HG03066 (cell line): Measurements from ENCODE around the gene WASF3.
"Not testable (repeated sequence)": the region's sequence is repeated elsewhere in the genome, so short reads cannot be mapped to it uniquely, and the experiment has no call there.

Experiments used
- ATAC-seq: cut with Tn5 transposase; IDR thresholded peaks from one replicate; pipeline ENCODE4 v1.9.1; 2021; ENCODE audit warnings: low read depth; ENCODE audit not compliant: unreplicated experiment

Gene WASF3

DNA sequence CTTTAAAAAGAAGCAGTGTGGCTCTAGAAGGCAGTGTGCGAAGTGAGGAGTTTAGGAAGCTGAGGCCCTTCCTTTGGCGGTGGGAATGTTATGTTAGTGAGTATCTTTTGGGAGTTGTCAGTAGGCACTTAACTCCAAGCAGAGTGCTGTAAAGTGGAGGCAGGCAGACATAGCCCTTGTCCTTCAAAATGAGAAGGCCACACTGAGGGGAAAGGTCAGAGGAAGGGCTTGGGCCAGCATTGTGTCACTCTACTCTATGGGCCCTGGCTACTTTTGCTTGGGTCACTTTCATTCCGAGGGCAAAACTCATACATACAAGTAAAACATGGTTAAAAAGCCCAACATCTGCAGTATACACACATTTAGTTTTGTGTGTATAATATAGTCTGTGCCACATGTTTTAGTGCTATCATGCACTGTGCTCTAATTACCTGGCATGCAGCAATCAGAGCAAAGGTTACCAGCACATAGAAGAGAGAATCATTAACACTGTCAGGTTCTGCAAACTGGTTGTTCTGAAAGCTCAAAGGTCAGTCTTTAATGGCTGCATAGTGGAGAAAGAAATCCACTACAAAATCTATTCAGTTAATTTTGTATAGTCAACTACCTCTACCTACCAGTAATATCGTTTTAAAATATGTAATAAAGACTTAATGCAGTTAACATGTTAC, 64.4 kb downstream of the WASF3 start:
- no peak for ATAC-seq

DNA sequence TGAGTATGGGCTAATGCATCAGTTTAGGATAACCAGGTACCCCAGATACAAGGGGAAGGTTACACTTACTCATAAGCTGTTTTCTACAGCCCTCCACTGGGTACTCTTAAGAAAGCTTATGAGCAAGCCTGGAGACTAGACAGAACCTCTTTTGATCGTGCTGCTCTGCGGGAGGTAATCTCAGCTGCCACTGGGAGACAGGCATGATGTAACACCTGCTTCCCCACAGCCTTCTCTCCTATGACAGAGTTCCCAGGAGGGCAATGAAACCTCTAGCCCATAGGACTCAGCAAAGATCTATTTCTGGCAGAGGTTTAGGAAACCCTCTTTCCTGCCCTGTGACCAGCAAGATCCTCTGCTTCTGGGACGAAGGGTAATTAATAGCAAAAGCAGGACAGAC, 65.6 kb downstream of the WASF3 start:
- no peak for ATAC-seq

DNA sequence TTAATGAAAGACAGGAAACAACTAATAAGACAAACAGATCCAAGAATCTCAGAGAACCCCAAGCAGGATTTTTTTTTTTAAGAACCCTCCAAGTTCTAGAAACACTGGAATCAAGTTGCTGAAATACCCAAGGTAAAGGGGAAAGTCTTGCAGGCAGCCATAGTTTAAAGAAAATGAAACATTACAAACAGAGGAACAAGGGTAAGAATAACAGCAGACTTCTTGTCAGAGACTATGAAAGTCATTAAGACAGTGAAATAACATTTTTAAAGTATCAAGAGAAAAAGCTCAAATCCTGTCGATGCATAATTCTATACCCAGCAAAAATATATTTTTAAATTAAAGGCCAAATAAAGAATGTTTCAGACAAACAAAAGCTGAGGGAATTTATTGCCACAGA, 67.1 kb downstream of the WASF3 start:
- no peak for ATAC-seq

DNA sequence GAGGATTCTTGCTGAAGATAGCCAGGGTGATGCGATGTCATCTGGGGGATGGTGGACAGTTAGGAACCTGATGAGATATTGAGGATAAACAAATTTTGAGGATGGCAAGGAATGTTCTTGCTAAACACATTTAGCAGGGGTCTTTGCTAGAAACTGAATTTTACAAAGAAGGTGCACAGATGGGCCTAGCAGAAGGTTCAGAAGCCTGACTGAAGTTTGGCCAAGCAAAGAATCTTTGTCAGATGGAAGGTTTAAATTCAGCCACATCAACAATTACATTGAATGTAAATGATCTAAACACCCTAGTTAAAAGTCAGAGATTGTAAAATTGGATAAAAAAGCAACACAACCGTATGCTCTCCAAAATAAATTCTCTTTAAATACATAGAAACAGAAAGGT, 68.8 kb downstream of the WASF3 start:
- ATAC-seq: no peak

DNA sequence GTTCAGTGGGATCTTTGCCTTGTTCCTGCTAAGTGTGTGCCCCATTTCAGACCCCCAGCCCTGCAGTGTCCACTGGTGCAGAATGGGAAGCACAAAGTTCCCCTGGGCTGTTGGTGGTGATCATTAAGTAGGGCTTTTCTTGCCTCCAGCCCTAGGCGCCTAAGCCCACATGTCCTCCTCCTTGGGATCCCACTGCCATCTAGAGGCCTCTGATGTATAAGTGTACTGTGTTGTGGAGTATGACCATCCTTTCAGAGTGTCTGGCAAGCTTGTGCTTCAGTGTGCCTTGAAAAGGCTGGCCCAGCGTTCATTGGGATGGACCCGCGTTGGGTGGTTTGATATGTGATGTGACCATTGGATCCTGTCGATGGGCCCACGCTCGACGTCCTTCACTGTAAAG, 71.2 kb downstream of the WASF3 start:
- ATAC-seq: no peak

GRCh38 chr13:26629260-26629825, 71.9 kb downstream of the WASF3 start:
- no peak for ATAC-seq

DNA sequence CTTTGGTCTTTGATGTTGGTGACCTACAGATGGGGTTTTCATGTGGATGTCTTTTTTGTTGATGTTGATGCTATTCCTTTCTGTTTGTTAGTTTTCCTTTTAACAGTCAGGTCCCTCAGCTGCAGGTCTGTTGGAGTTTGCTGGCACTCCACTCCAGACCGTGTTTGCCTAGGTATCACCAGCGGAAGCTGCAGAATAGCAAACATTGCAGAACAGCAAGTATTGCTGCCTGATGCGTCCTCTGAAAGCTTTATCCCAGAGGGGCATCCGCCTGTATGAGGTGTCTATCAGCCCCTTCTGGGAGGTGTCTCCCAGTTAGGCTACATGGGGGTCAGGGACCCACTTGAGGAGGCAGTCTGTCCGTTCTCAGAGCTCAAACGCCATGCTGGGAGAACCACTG, 78.2 kb downstream of the WASF3 start:
- ATAC-seq: not testable (repeated sequence)

DNA sequence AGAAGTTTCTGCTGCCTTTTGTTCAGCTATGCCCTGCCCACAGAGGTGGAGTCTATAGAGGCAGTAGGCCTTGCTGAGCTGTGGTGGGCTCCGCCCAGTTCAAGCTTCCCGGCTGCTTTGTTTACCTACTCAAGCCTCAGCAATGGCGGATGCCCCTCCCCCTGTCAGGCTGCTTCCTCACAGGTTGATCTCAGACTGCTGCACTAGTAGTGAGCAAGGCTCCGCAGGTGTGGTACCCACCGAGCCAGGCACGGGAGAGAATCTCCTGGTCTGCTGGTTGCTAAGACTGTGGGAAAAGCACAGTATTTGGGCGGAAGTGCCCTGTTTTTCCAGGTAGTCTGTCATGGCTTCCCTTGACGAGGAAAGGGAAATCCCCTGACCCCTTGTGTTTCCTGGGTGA, 78.6 kb downstream of the WASF3 start:
- not testable (repeated sequence) for ATAC-seq

- no peak for ATAC-seq
These were observed 89.1 kb downstream of the WASF3 start for GRCh38 chr13:26646603-26647002.

DNA sequence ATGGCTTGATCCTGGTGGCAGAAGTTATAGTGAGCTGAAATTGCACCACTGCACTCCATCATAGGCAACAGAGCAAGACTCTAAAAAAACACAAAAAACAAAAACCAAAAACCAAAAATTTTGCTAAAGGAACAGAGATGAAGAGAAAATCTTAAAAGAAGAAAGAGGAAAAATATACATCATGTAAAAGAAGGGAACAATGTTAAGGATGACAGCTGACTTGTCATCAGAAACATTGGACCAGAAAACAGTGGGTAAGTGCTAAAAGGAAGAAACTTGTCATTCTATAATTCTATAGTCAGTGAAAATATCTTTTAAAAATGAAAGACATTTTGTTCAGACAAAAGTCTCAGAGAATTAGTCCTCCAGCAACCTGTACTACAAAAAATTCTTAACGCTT, 93.8 kb downstream of the WASF3 start:
- no peak for ATAC-seq

GRCh38 chr13:26653310-26653709, 95.8 kb downstream of the WASF3 start:
- no peak for ATAC-seq

- ATAC-seq: no peak
These were observed 96.4 kb downstream of the WASF3 start for GRCh38 chr13:26653842-26654241.

DNA sequence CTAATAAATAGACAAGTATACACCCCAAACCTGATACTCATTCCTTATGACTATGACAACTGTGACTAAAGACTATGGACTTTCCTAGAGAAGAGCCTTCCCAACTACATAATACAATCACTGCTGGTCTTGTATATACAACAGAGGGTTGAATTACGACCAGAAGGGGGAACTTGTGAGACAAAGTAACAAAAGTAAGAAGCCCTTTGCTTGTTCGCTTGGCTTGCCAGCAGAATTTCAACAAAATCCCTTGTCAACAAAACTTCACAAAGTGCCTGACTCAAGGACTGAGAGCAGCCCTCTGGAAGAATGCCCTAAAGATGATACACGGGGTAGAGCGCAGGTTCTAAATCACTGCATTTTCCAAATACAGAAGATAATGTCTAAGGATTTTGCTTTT, 99.4 kb downstream of the WASF3 start:
- ATAC-seq: no peak

GRCh38 chr13:26658448-26659385, 101.2 kb downstream of the WASF3 start:
- ATAC-seq: no peak

- no peak for ATAC-seq
These were observed 102.7 kb downstream of the WASF3 start for GRCh38 chr13:26660185-26660584.

DNA sequence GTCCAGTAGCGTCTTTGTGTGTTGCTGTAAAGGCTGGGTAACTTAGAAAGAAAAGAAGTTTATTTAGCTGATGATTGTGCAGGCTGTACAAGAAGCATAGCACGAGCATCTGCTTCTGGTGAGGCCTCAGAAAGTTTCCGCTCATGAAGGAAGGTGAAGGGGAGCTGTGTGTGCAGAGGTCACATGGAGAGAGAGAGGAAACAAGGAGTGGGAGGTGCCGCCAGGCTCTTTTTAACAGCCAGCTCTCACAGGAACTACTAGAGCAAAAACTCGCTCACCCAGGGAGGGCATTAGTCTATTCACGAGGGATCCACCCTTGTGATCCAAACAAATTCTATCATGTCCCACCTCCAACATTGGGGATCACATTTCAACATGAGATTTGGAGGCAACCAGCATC, 103.3 kb downstream of the WASF3 start:
- ATAC-seq: no peak

DNA sequence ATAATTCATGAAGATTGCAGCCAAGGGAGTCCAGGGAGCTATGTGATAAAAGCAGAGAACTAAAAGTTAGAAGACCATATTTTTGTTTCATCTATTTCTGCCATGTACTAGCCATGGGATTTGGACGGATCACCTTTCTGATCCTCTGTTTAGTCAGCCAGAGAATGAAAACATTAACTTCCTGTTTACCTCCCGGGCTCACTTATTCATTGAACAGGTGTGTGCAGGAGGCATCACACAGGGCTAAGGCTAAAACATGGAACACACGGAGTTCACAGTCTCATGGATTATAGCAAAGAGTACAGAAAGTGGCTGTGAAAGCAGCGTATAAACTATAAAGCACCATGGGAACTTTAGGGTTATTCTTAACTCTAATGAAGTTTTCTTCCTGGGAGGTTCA, 106.3 kb downstream of the WASF3 start:
- ATAC-seq: no peak

GRCh38 chr13:26664286-26664685, 106.8 kb downstream of the WASF3 start:
- no peak for ATAC-seq

GRCh38 chr13:26664876-26665275, 107.4 kb downstream of the WASF3 start:
- ATAC-seq: no peak

DNA sequence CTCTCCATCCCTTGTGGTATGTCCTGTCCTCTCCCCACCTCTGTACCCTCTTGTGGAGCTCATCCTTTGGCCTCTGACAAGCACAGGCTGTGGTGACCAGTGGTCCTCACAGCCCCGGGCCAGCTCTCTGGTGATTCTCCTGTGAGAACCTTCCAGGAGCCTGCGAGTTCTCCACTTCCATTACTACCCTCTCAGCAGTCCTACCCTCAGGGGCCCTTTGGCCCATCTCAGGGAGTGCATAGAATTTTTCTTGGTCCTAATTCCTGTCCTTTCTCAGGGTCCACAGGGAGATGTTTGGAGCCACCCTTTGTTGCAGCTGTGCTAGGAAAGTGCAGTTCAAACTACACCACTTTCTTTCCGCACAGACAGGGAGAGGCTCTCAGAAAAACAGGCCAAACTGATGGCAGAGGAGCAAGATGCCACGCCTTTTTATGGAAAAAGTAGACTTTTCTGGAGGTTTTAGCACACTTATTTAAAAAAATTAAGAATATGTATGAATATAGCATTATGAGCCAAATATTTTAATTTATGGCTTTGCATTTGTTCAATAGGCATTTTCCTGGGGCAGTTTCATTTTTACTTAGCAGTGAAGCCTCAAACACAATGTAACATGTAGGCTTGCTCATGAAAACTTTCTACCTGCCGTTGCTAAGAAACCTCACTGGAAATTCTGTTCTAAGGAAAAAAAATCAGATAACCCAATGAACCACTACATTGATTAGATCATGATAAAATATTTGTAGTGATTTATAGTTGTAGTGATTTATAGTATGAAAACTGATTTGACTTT, 111.1 kb downstream of the WASF3 start:
- ATAC-seq: no peak

- ATAC-seq: no peak
These were observed 116.4 kb downstream of the WASF3 start for GRCh38 chr13:26673890-26674289.
